ENCODE data around the gene LMAN1. TPM values are rescaled to one million over a fixed set of nuclear protein-coding genes. Genes with fewer than 3 reads are reported as not detected.

Gene LMAN1
- total RNA-seq, 3 donors from 2014 or later, result 42.7 to 54.1 (median 48.5) TPM

DNA sequence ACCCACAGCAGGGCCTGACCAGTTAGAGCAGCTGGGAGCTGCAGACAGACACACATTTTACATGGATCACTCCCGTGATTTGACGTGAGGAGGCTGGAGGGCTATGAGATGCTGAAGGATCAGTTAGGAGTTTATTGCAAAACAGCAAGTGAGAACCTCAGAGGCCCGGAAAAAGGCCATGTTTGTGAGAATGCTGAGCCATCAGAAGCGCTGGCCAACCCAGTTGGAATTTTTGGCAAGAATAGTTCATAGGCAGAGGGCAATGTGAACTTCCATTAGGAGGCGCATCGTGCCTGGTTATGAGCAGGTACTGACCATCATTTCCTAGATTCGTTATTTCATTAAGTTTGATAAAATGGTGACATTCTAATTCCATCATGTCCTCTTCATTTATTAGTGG is 23.3 kb upstream of the LMAN1 start:
- ATAC-seq (no peak), DNase-seq (no peak)
- Histone ChIP-seq H3K9me3 (no peaks in the 10 kb centered on the region), H3K4me1 (ENCODE audit: low read depth) (no peaks in the 10 kb centered on the region), H3K4me3 (no peak overlapping the region), H3K36me3 (ENCODE audit: low read depth) (no peaks in the 10 kb centered on the region)
- TF ChIP-seq, protein P1, sequence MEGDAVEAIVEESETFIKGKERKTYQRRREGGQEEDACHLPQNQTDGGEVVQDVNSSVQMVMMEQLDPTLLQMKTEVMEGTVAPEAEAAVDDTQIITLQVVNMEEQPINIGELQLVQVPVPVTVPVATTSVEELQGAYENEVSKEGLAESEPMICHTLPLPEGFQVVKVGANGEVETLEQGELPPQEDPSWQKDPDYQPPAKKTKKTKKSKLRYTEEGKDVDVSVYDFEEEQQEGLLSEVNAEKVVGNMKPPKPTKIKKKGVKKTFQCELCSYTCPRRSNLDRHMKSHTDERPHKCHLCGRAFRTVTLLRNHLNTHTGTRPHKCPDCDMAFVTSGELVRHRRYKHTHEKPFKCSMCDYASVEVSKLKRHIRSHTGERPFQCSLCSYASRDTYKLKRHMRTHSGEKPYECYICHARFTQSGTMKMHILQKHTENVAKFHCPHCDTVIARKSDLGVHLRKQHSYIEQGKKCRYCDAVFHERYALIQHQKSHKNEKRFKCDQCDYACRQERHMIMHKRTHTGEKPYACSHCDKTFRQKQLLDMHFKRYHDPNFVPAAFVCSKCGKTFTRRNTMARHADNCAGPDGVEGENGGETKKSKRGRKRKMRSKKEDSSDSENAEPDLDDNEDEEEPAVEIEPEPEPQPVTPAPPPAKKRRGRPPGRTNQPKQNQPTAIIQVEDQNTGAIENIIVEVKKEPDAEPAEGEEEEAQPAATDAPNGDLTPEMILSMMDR (IDR thresholded peaks at IDR 0.05), result no peak
- intact Hi-C loops (cut with DNase I, micrococcal nuclease), result no loop called here

DNA sequence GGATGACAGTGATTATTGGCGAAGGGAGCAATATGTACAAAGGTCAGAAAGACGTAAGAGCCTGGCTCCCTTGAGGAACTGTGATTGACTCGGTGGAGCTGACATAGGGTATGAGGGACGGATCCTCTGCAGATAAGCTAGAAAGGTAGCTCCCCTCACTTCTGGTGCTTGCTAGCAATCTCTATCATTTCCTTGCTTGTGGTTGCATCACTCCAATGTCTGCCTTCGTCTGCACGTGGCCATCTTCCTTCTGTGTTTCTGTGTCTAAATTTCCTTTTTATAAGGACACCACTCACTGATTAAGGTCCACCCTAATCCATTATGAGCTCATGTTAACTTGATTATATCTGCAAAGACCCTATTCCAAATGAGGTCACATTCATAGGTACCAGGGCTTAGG is 22.9 kb upstream of the LMAN1 start:
- TF ChIP-seq, protein P1 (IDR thresholded peaks at IDR 0.05), result no peak
- Histone ChIP-seq H3K4me3 (no peak overlapping the region), H3K36me3 (ENCODE audit: low read depth) (no peaks in the 10 kb centered on the region), H3K4me1 (ENCODE audit: low read depth) (no peaks in the 10 kb centered on the region), H3K9me3 (no peaks in the 10 kb centered on the region)
- intact Hi-C loops (cut with DNase I, micrococcal nuclease), result no loop called here
- ATAC-seq (no peak), DNase-seq (no peak)

DNA sequence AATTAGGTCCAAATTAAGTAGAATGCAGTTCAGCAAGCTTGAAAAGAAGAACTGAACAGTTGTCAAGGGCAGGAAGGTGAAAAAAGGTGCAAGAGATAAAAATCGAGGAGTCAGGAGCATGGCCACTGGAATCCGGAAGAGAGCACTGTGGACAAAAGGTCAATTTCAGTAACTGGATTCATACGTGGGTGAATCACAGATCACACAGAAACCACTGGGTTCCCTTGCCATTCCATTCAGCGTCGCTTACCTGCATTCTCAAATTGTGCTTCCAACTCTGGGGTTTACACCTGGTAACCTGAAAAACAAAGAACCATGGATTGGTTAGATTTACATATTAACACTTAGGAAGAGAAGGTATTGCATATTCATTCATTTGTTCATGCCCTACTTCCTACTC is 21.6 kb upstream of the LMAN1 start:
- no peaks in the 10 kb centered on the region for H3K4me1 ChIP-seq (ENCODE audit: low read depth)
- H3K4me3 ChIP-seq, result no peak overlapping the region
- H3K36me3 ChIP-seq (ENCODE audit: low read depth), result no peaks in the 10 kb centered on the region
- intact Hi-C loops (cut with DNase I, micrococcal nuclease), result no loop called here
- ATAC-seq, result no peak
- TF ChIP-seq, protein P1 (IDR thresholded peaks at IDR 0.05), result no peak
- no peaks in the 10 kb centered on the region for H3K9me3 ChIP-seq
- DNase-seq, result no peak

DNA sequence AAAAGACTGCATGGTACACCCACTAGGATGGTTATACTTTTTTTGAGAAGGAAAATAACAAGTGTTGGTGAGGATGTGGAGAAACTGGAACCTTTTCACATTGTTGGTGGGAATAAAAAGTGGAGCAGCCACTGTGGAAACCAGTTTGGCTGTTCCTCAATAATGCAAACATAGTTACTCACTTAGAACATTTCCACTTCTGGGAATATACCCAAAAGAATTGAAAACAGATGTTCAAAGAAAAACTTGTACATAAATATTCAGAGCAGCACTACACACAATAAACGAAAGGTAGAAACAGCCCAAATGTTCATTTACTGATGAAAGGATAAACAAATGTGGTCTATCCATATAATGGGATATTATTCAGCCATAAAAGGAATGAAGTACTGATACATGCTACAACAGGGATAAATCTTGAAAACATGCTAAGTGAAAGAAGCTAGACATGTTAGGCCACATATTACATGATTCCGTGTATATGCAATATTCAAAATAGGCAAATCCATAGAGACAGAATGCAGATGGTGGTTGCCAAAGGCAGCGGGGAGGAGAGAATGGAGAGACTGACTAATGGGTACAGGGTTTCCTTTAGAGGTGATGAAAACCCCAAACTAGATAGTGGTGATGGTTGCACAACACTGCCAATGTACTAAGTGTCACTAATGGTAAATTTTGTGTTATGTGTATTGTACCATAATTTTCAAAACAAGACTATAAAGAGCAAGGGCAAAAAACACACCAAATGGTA is 20.9 kb upstream of the LMAN1 start:
- H3K4me1 ChIP-seq (ENCODE audit: low read depth), result no peaks in the 10 kb centered on the region
- H3K4me3 ChIP-seq, result no peak overlapping the region
- H3K36me3 ChIP-seq (ENCODE audit: low read depth), result no peaks in the 10 kb centered on the region
- H3K9me3 ChIP-seq, result no peaks in the 10 kb centered on the region
- TF ChIP-seq, protein P1 (IDR thresholded peaks at IDR 0.05), result no peak
- intact Hi-C loops (cut with DNase I, micrococcal nuclease), result no loop called here
- no peak for ATAC-seq
- DNase-seq, result no peak

DNA sequence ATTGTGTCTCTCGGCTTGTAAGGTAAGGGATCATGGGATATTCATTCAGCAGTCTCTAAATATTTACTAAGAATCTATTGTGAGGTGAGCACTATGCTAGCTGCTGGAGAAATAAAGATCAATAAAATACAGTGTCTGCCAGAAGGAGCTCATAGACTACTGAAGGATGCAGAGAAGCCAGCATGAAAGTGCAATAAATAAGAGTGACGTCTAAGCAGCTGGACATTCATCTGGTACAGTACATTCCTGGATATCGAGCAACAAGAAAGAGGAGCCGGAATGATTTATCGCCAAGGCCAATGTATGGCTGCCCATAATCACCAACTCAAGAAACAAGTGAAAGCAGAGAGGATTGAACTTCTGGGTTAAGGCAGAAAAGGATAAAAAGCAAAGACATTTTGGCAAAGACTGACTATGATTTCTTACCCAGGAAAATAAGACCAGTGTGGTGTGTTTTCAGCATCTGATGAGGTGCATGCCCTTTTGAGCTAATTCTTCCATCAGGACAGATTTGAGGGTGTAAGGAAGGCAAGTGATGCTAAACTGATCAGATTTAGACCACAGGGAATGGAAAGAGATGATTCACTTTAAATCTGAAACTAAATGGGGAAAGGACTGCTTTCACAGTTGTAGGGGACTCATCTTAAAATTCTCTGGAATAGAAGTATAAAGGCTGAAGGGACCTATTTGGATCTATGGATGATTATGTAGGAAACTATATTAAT is 18.7 kb upstream of the LMAN1 start:
- no peak for DNase-seq
- TF ChIP-seq, protein P1 (IDR thresholded peaks at IDR 0.05), result no peak
- Histone ChIP-seq H3K36me3 (ENCODE audit: low read depth) (no peaks in the 10 kb centered on the region), H3K4me1 (ENCODE audit: low read depth) (no peaks in the 10 kb centered on the region), H3K9me3 (no peaks in the 10 kb centered on the region), H3K4me3 (no peak overlapping the region)
- ATAC-seq, result no peak
- intact Hi-C loops (cut with DNase I, micrococcal nuclease), result no loop called here
